HG03558 (cell line): ENCODE data around the gene SUPT4H1.

ENCODE experiments used
- ATAC-seq: cut with Tn5 transposase; IDR thresholded peaks from one replicate; pipeline ENCODE4 v1.9.1; 2021; ENCODE audit warnings: moderate number of reproducible peaks; ENCODE audit not compliant: unreplicated experiment; ENCODE audit errors: extremely low read depth

Gene SUPT4H1

GRCh38 chr17:58308985-58309917 lies 42.8 kb downstream of the SUPT4H1 start:
- ATAC-seq, result no peak

GRCh38 chr17:58308173-58308984 lies 43.6 kb downstream of the SUPT4H1 start:
- ATAC-seq, result no peak

GRCh38 chr17:58307468-58308172 lies 44.4 kb downstream of the SUPT4H1 start:
- ATAC-seq, result no peak

- no peak for ATAC-seq
Measured at GRCh38 chr17:58306131-58306951, 45.7 kb downstream of the SUPT4H1 start.

- ATAC-seq, result no peak
Measured at GRCh38 chr17:58305626-58306025, 46.4 kb downstream of the SUPT4H1 start.

- no peak for ATAC-seq
Measured at GRCh38 chr17:58304750-58305486, 47.1 kb downstream of the SUPT4H1 start.

GRCh38 chr17:58303971-58304749 lies 47.8 kb downstream of the SUPT4H1 start:
- ATAC-seq, result no peak

- ATAC-seq, result no peak
Measured at GRCh38 chr17:58302919-58303585, 48.9 kb downstream of the SUPT4H1 start.

GRCh38 chr17:58302171-58302918 lies 49.7 kb downstream of the SUPT4H1 start:
- ATAC-seq, result no peak

- no peak for ATAC-seq
Measured at GRCh38 chr17:58301504-58302150, 50.4 kb downstream of the SUPT4H1 start.

GRCh38 chr17:58300336-58300735 lies 51.7 kb downstream of the SUPT4H1 start:
- no peak for ATAC-seq
